ENCODE measurements around the gene SDF4. TPM values are rescaled to one million over a fixed set of nuclear protein-coding genes. Genes with fewer than 3 reads are reported as not detected.

The SDF4 gene
- total and polyA plus RNA-seq, 2 of the 13 experiments (the other 11 are each of a cell fraction or from before 2014, with no cell fraction given): 80.8 to 107 TPM

- TF ChIP-seq ZMAT3 (CRISPR knock-in tag; conservative IDR thresholded peaks at IDR 0.05) (peak; percentile 48; the same call in 1 of the 2 replicates), ZSCAN22 (CRISPR knock-in tag; IDR thresholded peaks at IDR 0.05) (no peak), EZH2 (conservative IDR thresholded peaks at IDR 0.05; ENCODE audit: low read depth, low read length) (no peak), ZBTB8A (CRISPR knock-in tag; IDR thresholded peaks at IDR 0.05; ENCODE audit: borderline replicate concordance, low read depth) (no peak), ZNF777 (CRISPR knock-in tag; IDR thresholded peaks at IDR 0.05) (peak; percentile 81; the same call in 1 of the 2 replicates), PTBP1 (IDR thresholded peaks at IDR 0.05; ENCODE audit: low read depth, low read length, poor library complexity, severe bottlenecking) (peak; percentile 17), DZIP1 (CRISPR knock-in tag; IDR thresholded peaks at IDR 0.05) (0 out of 2 replicates have a peak, but pooled peaks have one; percentile 65), ZNF12 (CRISPR knock-in tag; IDR thresholded peaks at IDR 0.05) (peak; percentile 62; the same call in 1 of the 2 replicates)
Measured at GRCh38 chr1:1237874-1238701, 6.3 kb upstream of the SDF4 start (continued).
